Measurements from ENCODE around the gene LAMB4. TPM values are rescaled to one million over a fixed set of nuclear protein-coding genes. Genes with fewer than 3 reads are reported as not detected.

The LAMB4 gene
- total RNA-seq (2021; fragmentation: NEBNext Ultra II Directional; extraction: Animal tissue kit (Norgen Biotek cat#: 25700)) (not detected in 2 replicates), polyA plus RNA-seq (2011; rRNA removed) (not detected in 2 replicates), polyA minus RNA-seq (2011; rRNA and poly(A)+ RNA removed) (not detected in 2 replicates)
- polyA plus RNA-seq (2011; cell fraction: cytosol; rRNA removed) = not detected
- polyA plus RNA-seq (2011; cell fraction: nucleus; rRNA removed) = not detected
- not detected in 4 replicates for polyA plus RNA-seq (2012, experiment 1 of 2)
- polyA plus RNA-seq (2012, experiment 2 of 2) = not detected
- polyA plus RNA-seq (2013, experiment 1 of 2) = not detected
- not detected for polyA plus RNA-seq (2013, experiment 2 of 2)
- not detected for polyA minus RNA-seq (2011; cell fraction: cytosol; rRNA and poly(A)+ RNA removed)
- polyA minus RNA-seq (2011; cell fraction: nucleus; rRNA and poly(A)+ RNA removed) = not detected
- long read RNA-seq, experiment 1 = 0 reads
- long read RNA-seq, experiment 2 = 0 reads

DNA sequence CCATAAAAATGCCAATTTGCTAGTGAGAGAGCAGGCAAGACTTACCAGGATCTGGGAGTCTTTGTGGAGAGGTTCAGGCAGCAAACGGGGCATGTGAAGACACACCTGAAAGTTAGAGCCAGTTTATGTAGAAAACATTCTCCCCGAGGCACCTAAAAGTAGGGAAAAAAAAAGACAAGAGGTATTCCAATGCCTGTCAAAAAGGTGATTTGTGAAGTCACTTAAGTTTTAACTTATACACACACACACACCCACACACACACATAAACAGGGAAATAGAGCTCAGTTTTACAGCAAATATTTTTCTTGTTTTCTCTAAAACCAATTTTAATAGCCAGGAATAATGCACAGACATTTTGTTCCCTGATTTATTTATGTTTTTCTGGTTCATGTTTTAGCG, at the start of gene LAMB4:
TSS of gene LAMB4 (minus strand) at position 101 of the 400 bp plus-strand sequence. CDS start 7,197 bp downstream, outside the sequence.
- ChIA-PET POLR2A (ENCODE audit: partially characterized antibody) (interaction anchor here (1.2 kb wide), 1 partner anchor 11 kb away, joined by 4 read pairs; no protein-coding TSS in a partner anchor), CTCF (ENCODE audit: partially characterized antibody) (interaction anchor here (0.6 to 9.3 kb wide), 5 partner anchors 10 to 53 kb away, joined by 3 to 64 read pairs (median 4); no protein-coding TSS in a partner anchor)
- FAIRE-seq = no peak
- WGBS, 2 experiments (ENCODE audit: extremely low coverage in 1 of 2, insufficient coverage in 1 of 2, insufficient read length in 1 of 2, insufficient replicate concordance in 2 of 2, low coverage in 1 of 2, low lambda C conversion rate in 2 of 2, missing lambda C conversion rate in 1 of 2) = 91% methylated on average over 3 of the region's 3 CpGs; no CpG with 5 or more reads in 1 of the 2 experiments
- no peak within 1 kb of the TSS for H3K18ac ChIP-seq (ENCODE audit: extremely low read depth, low read length)
- DNase-seq (ENCODE audit: low read depth in 1 of 2, low spot score in 2 of 2) = no peak
- H3K36me3 ChIP-seq (ENCODE audit: control insufficient read depth in 2 of 4, insufficient read depth in 4 of 4, low read length in 3 of 4) = no peaks in the 10 kb centered on the region
- H4K8ac ChIP-seq (ENCODE audit: extremely low read depth, insufficient read depth, low read length) = no peak within 1 kb of the TSS
- H3K23me2 ChIP-seq (ENCODE audit: low read depth, low read length) = no peaks in the 10 kb centered on the region
- TF ChIP-seq SUZ12 (IDR thresholded peaks at IDR 0.05; ENCODE audit: low read length) (no peak), EGR1 (IDR thresholded peaks at IDR 0.05; ENCODE audit: borderline replicate concordance, low read depth, low read length) (no peak), TBP (IDR thresholded peaks at IDR 0.05; ENCODE audit: low read depth, low read length) (no peak), MAX (IDR thresholded peaks at IDR 0.05) (no peak), EP300 (IDR thresholded peaks at IDR 0.05; ENCODE audit: borderline replicate concordance in 1 of 2, low read depth in 2 of 2, low read length in 2 of 2) (no peak), CHD2 (IDR thresholded peaks at IDR 0.05; ENCODE audit: low read length) (no peak), HDAC6 (IDR thresholded peaks at IDR 0.05; ENCODE audit: low read depth, low read length) (no peak), HDAC2 (IDR thresholded peaks at IDR 0.05; ENCODE audit: borderline replicate concordance in 1 of 2, low read depth in 2 of 2, low read length in 2 of 2) (no peak), CBX5 (IDR thresholded peaks at IDR 0.05; ENCODE audit: low read depth, low read length) (no peak), BCL11A (IDR thresholded peaks at IDR 0.05; ENCODE audit: low read depth in 2 of 2, low read length in 2 of 2) (no peak), CHD1 (IDR thresholded peaks at IDR 0.05; ENCODE audit: low read depth, low read length) (no peak), JUND (IDR thresholded peaks at IDR 0.05; ENCODE audit: low read length) (no peak)
- H3K56ac ChIP-seq (replicated peaks; ENCODE audit: insufficient read length, low read depth, low read length) = no peak within 1 kb of the TSS
- H3K79me2 ChIP-seq (ENCODE audit: control insufficient read depth in 1 of 2, insufficient read depth in 2 of 2, low read length in 2 of 2) = no peaks in the 10 kb centered on the region
- H2BK15ac ChIP-seq (ENCODE audit: low read length) = no peak within 1 kb of the TSS
- no peak within 1 kb of the TSS for H3K4me3 ChIP-seq (ENCODE audit: extremely low read depth in 1 of 4, insufficient read depth in 2 of 4, low read depth in 3 of 4, low read length in 4 of 4)
- H3K27me3 ChIP-seq (replicated peaks in 1 of 4; ENCODE audit: control insufficient read depth in 3 of 4, extremely low read depth in 1 of 4, insufficient read depth in 3 of 4, low read length in 3 of 4) = no peaks in the 10 kb centered on the region
- no peak within 1 kb of the TSS for H3K23ac ChIP-seq (ENCODE audit: insufficient read length)
- H3K14ac ChIP-seq (ENCODE audit: insufficient read length) = no peak within 1 kb of the TSS
- no peak within 1 kb of the TSS for H4K5ac ChIP-seq (ENCODE audit: insufficient read length, low read depth, low read length)
- no peak within 1 kb of the TSS for H3K4ac ChIP-seq (replicated peaks; ENCODE audit: insufficient read length, low read depth, low read length)
- H4K91ac ChIP-seq (replicated peaks; ENCODE audit: insufficient read length, low read length) = no peak within 1 kb of the TSS
- H2AFZ ChIP-seq (ENCODE audit: low read length) = no peak within 1 kb of the TSS
- H2BK120ac ChIP-seq (replicated peaks; ENCODE audit: low read depth, low read length) = no peak within 1 kb of the TSS
- no peak within 1 kb of the TSS for H2BK20ac ChIP-seq (ENCODE audit: low read length)
- H3K4me2 ChIP-seq (ENCODE audit: insufficient read depth in 1 of 2, low read depth in 2 of 2, low read length in 2 of 2) = no peak within 1 kb of the TSS
- H2AK5ac ChIP-seq (ENCODE audit: low read depth, low read length) = no peak within 1 kb of the TSS
- H3K9me3 ChIP-seq (ENCODE audit: insufficient read depth in 2 of 2, low read depth in 1 of 2, low read length in 1 of 2) = no peaks in the 10 kb centered on the region
- no peak within 1 kb of the TSS for H3K9ac ChIP-seq (replicated peaks in 1 of 4; ENCODE audit: extremely low read depth in 1 of 4, low read depth in 3 of 4, low read length in 3 of 4)
- no peaks in the 10 kb centered on the region for H3K79me1 ChIP-seq (ENCODE audit: low read depth, low read length)
- H4K20me1 ChIP-seq (replicated peaks in 1 of 2; ENCODE audit: control insufficient read depth in 1 of 2, insufficient read depth in 2 of 2, low read length in 2 of 2) = no peaks in the 10 kb centered on the region
- H2BK12ac ChIP-seq (ENCODE audit: low read depth, low read length) = no peak within 1 kb of the TSS
- no peak within 1 kb of the TSS for H3K27ac ChIP-seq (ENCODE audit: low read depth, low read length)
- H3K4me1 ChIP-seq (replicated peaks in 1 of 4; ENCODE audit: control insufficient read depth in 3 of 4, insufficient read depth in 4 of 4, low read length in 3 of 4) = peaks cover 0 to 6% (median 1%) of the 10 kb centered on the region in 4 experiments; a peak in 1 of 7 replicates
- no peak within 1 kb of the TSS for H2BK5ac ChIP-seq (ENCODE audit: low read depth, low read length)

Data from H1 (cell line).